ENCODE data around the gene CIAO3. TPM values are rescaled to one million over a fixed set of nuclear protein-coding genes. Genes with fewer than 3 reads are reported as not detected.

CIAO3 gene
- polyA plus RNA-seq, 3 donors: 8.6 to 41.1 (median 11.8) TPM

GRCh38 chr16:785563-786535, 45.1 kb upstream of the CIAO3 start:
- Histone ChIP-seq H3K4me1 (ENCODE audit: control insufficient read depth in 1 of 2, insufficient read depth in 2 of 2, low read length in 2 of 2) (peaks cover 20 to 32% of the 10 kb centered on the region in 2 donors), H3K4me2 (replicated peaks; ENCODE audit: extremely low read depth, low read length, poor library complexity, severe bottlenecking) (no peak overlapping the region), H4K20me1 (ENCODE audit: insufficient read depth, low read length) (peaks cover 38% of the 10 kb centered on the region), H3K79me2 (ENCODE audit: insufficient read depth, low read length) (peaks cover 24% of the 10 kb centered on the region), H3K9ac (ENCODE audit: insufficient read depth, low read length, poor library complexity, severe bottlenecking) (no peak overlapping the region), H3K27me3 (ENCODE audit: control insufficient read depth in 2 of 2, insufficient read depth in 2 of 2, low read length in 2 of 2) (no peaks in the 10 kb centered on the region), H3K4me3 (replicated peaks in 1 of 3; ENCODE audit: low read depth in 2 of 3, low read length in 3 of 3) (no peak overlapping the region), H3K36me3 (replicated peaks in 1 of 2; ENCODE audit: control insufficient read depth in 1 of 2, insufficient read depth in 2 of 2, low read length in 2 of 2) (peaks cover 7 to 13% of the 10 kb centered on the region in 2 donors), H3K27ac (ENCODE audit: low read depth in 1 of 2, low read length in 2 of 2) (no peak overlapping the region), H2AFZ (ENCODE audit: insufficient read depth, low read depth, low read length, poor library complexity, severe bottlenecking) (no peak overlapping the region), H3K9me3 (replicated peaks in 1 of 2; ENCODE audit: control insufficient read depth in 1 of 2, insufficient read depth in 1 of 2, low read length in 2 of 2) (no peaks in the 10 kb centered on the region)
- 58% methylated on average over 41 of the region's 58 CpGs for WGBS (ENCODE audit: insufficient coverage)
- no peak overlapping the region for H3K4me3 Mint-ChIP-seq
- no peak overlapping the region for H3K27ac Mint-ChIP-seq
- H3K36me3 Mint-ChIP-seq: peaks cover 9 to 14% of the 10 kb centered on the region in 2 donors
- intact Hi-C loops (cut with micrococcal nuclease): loop anchor here (1.0 to 2.0 kb wide), 2 partner anchors 75 kb away; no protein-coding TSS in a partner anchor
- peak; percentile 92 for TF ChIP-seq CTCF (IDR thresholded peaks at IDR 0.05)
- peaks cover 0 to 4% (median 2%) of the 10 kb centered on the region in 3 donors for H3K27me3 Mint-ChIP-seq (ENCODE audit: low read depth in 3 of 3)
- peaks cover 15% of the 10 kb centered on the region for H3K4me1 Mint-ChIP-seq
- peak; percentile 53 to 72 (median 62) for DNase-seq
- H3K9me3 Mint-ChIP-seq: peaks cover 0 to under 1% (median 0%) of the 10 kb centered on the region in 7 donors

GRCh38 chr16:784431-784830, 43.6 kb upstream of the CIAO3 start:
- no peak overlapping the region for H3K4me2 ChIP-seq (replicated peaks; ENCODE audit: extremely low read depth, low read length, poor library complexity, severe bottlenecking)

More at GRCh38 chr16:784431-784830, 43.6 kb upstream of the CIAO3 start:
- Histone ChIP-seq H3K4me3 (replicated peaks in 1 of 3; ENCODE audit: low read depth in 2 of 3, low read length in 3 of 3) (no peak overlapping the region), H3K27ac (ENCODE audit: low read depth in 1 of 2, low read length in 2 of 2) (no peak overlapping the region), H3K9ac (ENCODE audit: insufficient read depth, low read length, poor library complexity, severe bottlenecking) (no peak overlapping the region), H4K20me1 (ENCODE audit: insufficient read depth, low read length) (peaks cover 38% of the 10 kb centered on the region), H3K4me1 (ENCODE audit: control insufficient read depth in 1 of 2, insufficient read depth in 2 of 2, low read length in 2 of 2) (peaks cover 20 to 29% of the 10 kb centered on the region in 2 donors), H3K79me2 (ENCODE audit: insufficient read depth, low read length) (peaks cover 23% of the 10 kb centered on the region), H3K27me3 (ENCODE audit: control insufficient read depth in 2 of 2, insufficient read depth in 2 of 2, low read length in 2 of 2) (no peaks in the 10 kb centered on the region), H3K36me3 (replicated peaks in 1 of 2; ENCODE audit: control insufficient read depth in 1 of 2, insufficient read depth in 2 of 2, low read length in 2 of 2) (peaks cover 7 to 13% of the 10 kb centered on the region in 2 donors), H2AFZ (ENCODE audit: insufficient read depth, low read depth, low read length, poor library complexity, severe bottlenecking) (no peak overlapping the region), H3K9me3 (replicated peaks in 1 of 2; ENCODE audit: control insufficient read depth in 1 of 2, insufficient read depth in 1 of 2, low read length in 2 of 2) (no peaks in the 10 kb centered on the region)
- intact Hi-C loops (cut with micrococcal nuclease): loop anchor here in 1 of 2 donors (2.0 kb wide), 1 partner anchor 74 kb away; no protein-coding TSS in a partner anchor
- no peak for DNase-seq
- no peak overlapping the region for H3K4me3 Mint-ChIP-seq
- TF ChIP-seq CTCF (IDR thresholded peaks at IDR 0.05): no peak
- peaks cover 13% of the 10 kb centered on the region for H3K4me1 Mint-ChIP-seq
- H3K27me3 Mint-ChIP-seq (ENCODE audit: low read depth in 3 of 3): peaks cover 0 to 9% (median 2%) of the 10 kb centered on the region in 3 donors
- 93% methylated on average over 18 of the region's 19 CpGs for WGBS (ENCODE audit: insufficient coverage)
- peaks cover 9 to 14% of the 10 kb centered on the region in 2 donors for H3K36me3 Mint-ChIP-seq
- peaks cover 0 to 3% (median 0%) of the 10 kb centered on the region in 7 donors for H3K9me3 Mint-ChIP-seq
- no peak overlapping the region for H3K27ac Mint-ChIP-seq

Data from CD14-positive monocyte (primary cell).